IMR-90 (cell line): Measurements from ENCODE around the gene TFAP2A. TPM values are rescaled to one million over a fixed set of nuclear protein-coding genes. Genes with fewer than 3 reads are reported as not detected.

Source experiments
- ATAC-seq: fragments of 200-7000 bp; cut with Tn5 transposase; 2 replicates; pipeline ENCODE4 v1.9.1; 2020; ENCODE audit warnings: low read depth, mild to moderate bottlenecking, moderate library complexity
- BruUV-seq: library from RNA; stranded (reverse); fragments of 400-500 nt; replicated peaks from 2 replicates; lab custom pipeline; 2021; lab: Mats Ljungman, UMichigan
- CTCF ChIA-PET: fragments of 300-600 bp; formaldehyde crosslinking; extraction: SDS; loops from one replicate; lab custom pipeline; 2021; ENCODE audit warnings: antibody characterized with exemption; lab: Yijun Ruan, JAX
- POLR2A ChIA-PET: fragments of 300-600 bp; sonication (Branson Sonifier 250); formaldehyde crosslinking; loops from one replicate; lab custom pipeline; 2022; ENCODE audit warnings: antibody characterized with exemption; ENCODE audit not compliant: unreplicated experiment; lab: Charles Lee
- DNase-seq: peaks from one replicate; pipeline ENCODE4 v3.0.0; 2013
- H2AFZ ChIP-seq: replicated peaks from 2 replicates; pipeline ENCODE3; 2013; ENCODE audit warnings: low read length, mild to moderate bottlenecking; ENCODE audit not compliant: poor library complexity
- H2AK5ac ChIP-seq: 2 replicates; pipeline ENCODE4 v1.6.1; 2013; ENCODE audit warnings: low read depth, low read length, inconsistent platforms
- H2AK9ac ChIP-seq: replicated peaks from 2 replicates; pipeline ENCODE3; 2013; ENCODE audit warnings: mild to moderate bottlenecking, low read depth, low read length, moderate library complexity; ENCODE audit not compliant: poor library complexity
- H2BK120ac ChIP-seq: 2 replicates; pipeline ENCODE4 v1.6.1; 2013; ENCODE audit warnings: low read depth, low read length, inconsistent platforms
- H2BK15ac ChIP-seq: 3 replicates; pipeline ENCODE4 v1.6.1; 2013; ENCODE audit warnings: low read depth, low read length, inconsistent platforms
- H2BK20ac ChIP-seq: 2 replicates; pipeline ENCODE4 v1.6.1; 2013; ENCODE audit warnings: low read depth, mild to moderate bottlenecking, inconsistent platforms, low read length, moderate library complexity
- H2BK5ac ChIP-seq: 2 replicates; pipeline ENCODE4 v1.6.1; 2013; ENCODE audit warnings: mild to moderate bottlenecking, low read depth, low read length, inconsistent platforms; ENCODE audit not compliant: poor library complexity, severe bottlenecking
- H3K14ac ChIP-seq: replicated peaks from 2 replicates; pipeline ENCODE4 v1.6.1; 2013; ENCODE audit warnings: low read depth, low read length, inconsistent platforms
- H3K18ac ChIP-seq: 2 replicates; pipeline ENCODE4 v1.6.1; 2013; ENCODE audit warnings: low read depth, low read length, control low read depth
- H3K23ac ChIP-seq: 2 replicates; pipeline ENCODE4 v1.6.1; 2013; ENCODE audit warnings: low read depth, low read length, inconsistent platforms
- H3K27ac ChIP-seq: 2 replicates; pipeline ENCODE4 v1.5.1; 2013; ENCODE audit warnings: mild to moderate bottlenecking, control low read depth, low read length; ENCODE audit not compliant: insufficient read depth
- H3K27me3 ChIP-seq: 2 replicates; pipeline ENCODE4 v1.6.1; 2013; ENCODE audit warnings: low read length; ENCODE audit not compliant: control insufficient read depth, insufficient read depth
- H3K36me3 ChIP-seq: 2 replicates; pipeline ENCODE4 v1.6.1; 2013; ENCODE audit warnings: low read length, mixed read lengths; ENCODE audit not compliant: control insufficient read depth, insufficient read depth
- H3K4ac ChIP-seq: 2 replicates; pipeline ENCODE4 v1.6.1; 2013; ENCODE audit warnings: low read depth, low read length, inconsistent platforms
- H3K4me1 ChIP-seq: 2 replicates; pipeline ENCODE4 v1.6.1; 2013; ENCODE audit warnings: low read length, mixed read lengths; ENCODE audit not compliant: control insufficient read depth, insufficient read depth
- H3K4me2 ChIP-seq: 2 replicates; pipeline ENCODE4 v1.6.1; 2013; ENCODE audit warnings: low read depth, mild to moderate bottlenecking, control low read depth, low read length, moderate library complexity
- H3K4me3 ChIP-seq: 2 replicates; pipeline ENCODE4 v1.5.1; 2013; ENCODE audit warnings: low read depth, mild to moderate bottlenecking, control low read depth, low read length, moderate library complexity; ENCODE audit not compliant: insufficient read depth
- H3K56ac ChIP-seq: 2 replicates; pipeline ENCODE4 v1.6.1; 2013; ENCODE audit warnings: low read length, inconsistent platforms; ENCODE audit not compliant: insufficient read depth; ENCODE audit errors: extremely low read depth
- H3K79me1 ChIP-seq, 2 experiments: 2 replicates each; pipeline ENCODE4 v1.6.1; 2013; ENCODE audit warnings: low read length in 2 of 2, inconsistent platforms in 1 of 2, low read depth in 1 of 2
- H3K9ac ChIP-seq: 2 replicates; pipeline ENCODE4 v1.6.1; 2013; ENCODE audit warnings: low read depth, low read length, control low read depth
- H3K9me1 ChIP-seq: 2 replicates; pipeline ENCODE4 v1.6.1; 2013; ENCODE audit warnings: low read length, inconsistent platforms; ENCODE audit not compliant: insufficient read depth
- H3K9me3 ChIP-seq: 2 replicates; pipeline ENCODE4 v1.6.1; 2013; ENCODE audit warnings: low read length; ENCODE audit not compliant: control insufficient read depth, insufficient read depth
- H4K20me1 ChIP-seq: 2 replicates; pipeline ENCODE4 v1.6.1; 2013; ENCODE audit warnings: low read length, inconsistent platforms; ENCODE audit not compliant: insufficient read depth
- H4K5ac ChIP-seq: 2 replicates; pipeline ENCODE4 v1.6.1; 2013; ENCODE audit warnings: mild to moderate bottlenecking, low read depth, low read length, control low read depth
- H4K8ac ChIP-seq, 2 experiments: 2 replicates each; pipeline ENCODE4 v1.6.1; 2013; ENCODE audit warnings: low read depth in 2 of 2, low read length in 2 of 2, control low read depth in 1 of 2, inconsistent platforms in 1 of 2
- H4K91ac ChIP-seq: 2 replicates; pipeline ENCODE4 v1.6.1; 2013; ENCODE audit warnings: low read depth, low read length, inconsistent platforms; ENCODE audit not compliant: insufficient read depth
- SMC3 ChIP-seq: fragments of 150-350 bp; IDR thresholded peaks from 2 replicates; pipeline ENCODE4 v1.6.1; 2016; ENCODE audit warnings: low read depth, mild to moderate bottlenecking, antibody characterized with exemption, low read length, moderate library complexity
- whole genome bisulfite sequencing, 2 experiments: methylation state at CpG; one replicate each; pipeline versions ENCODE4 v1.1.5 to v1.1.7; 2013; ENCODE audit warnings: missing lambda C conversion rate in 2 of 2; ENCODE audit not compliant: insufficient read length in 1 of 2; ENCODE audit errors: extremely low coverage in 2 of 2; 5-methylcytosine and 5-hydroxymethylcytosine counted together
- dilution Hi-C: fragments of 300-500 bp; cut with HindIII; formaldehyde crosslinking; loops from one replicate; pipeline ENCODE4 v1.14.3; 2018; ENCODE audit warnings: low sequenced_read_pairs; ENCODE audit not compliant: unreplicated experiment
- in situ Hi-C: fragments of 300-500 bp; cut with MboI; formaldehyde crosslinking; loops from 3 replicates; pipeline ENCODE4 v1.14.3; 2019; ENCODE audit warnings: low sequenced_read_pairs, inconsistent platforms, mixed read lengths
- intact Hi-C: fragments of 100-400 bp; cut with micrococcal nuclease; formaldehyde crosslinking; loops from 2 replicates; pipeline ENCODE4 v1.10.0; 2022
- polyA plus RNA-seq, 3 experiments: library from polyadenylated mRNA; depleted of rRNA; stranded (reverse); fragments of >200 nt; gene quantifications; 2 replicates each; pipeline ENCODE4 v1.2.3, GENCODE V29; 2012; ENCODE audit warnings: low replicate concordance in 1 of 3
- total RNA-seq: library from RNA; depleted of rRNA; stranded (reverse); fragments of >200 nt; gene quantifications from 2 replicates; pipeline ENCODE4 v1.2.3, GENCODE V29; 2012

The TFAP2A gene
- total and polyA plus RNA-seq, 2 of the 4 experiments (the other 2 are of a cell fraction): 0.72 to 7.1 TPM

DNA sequence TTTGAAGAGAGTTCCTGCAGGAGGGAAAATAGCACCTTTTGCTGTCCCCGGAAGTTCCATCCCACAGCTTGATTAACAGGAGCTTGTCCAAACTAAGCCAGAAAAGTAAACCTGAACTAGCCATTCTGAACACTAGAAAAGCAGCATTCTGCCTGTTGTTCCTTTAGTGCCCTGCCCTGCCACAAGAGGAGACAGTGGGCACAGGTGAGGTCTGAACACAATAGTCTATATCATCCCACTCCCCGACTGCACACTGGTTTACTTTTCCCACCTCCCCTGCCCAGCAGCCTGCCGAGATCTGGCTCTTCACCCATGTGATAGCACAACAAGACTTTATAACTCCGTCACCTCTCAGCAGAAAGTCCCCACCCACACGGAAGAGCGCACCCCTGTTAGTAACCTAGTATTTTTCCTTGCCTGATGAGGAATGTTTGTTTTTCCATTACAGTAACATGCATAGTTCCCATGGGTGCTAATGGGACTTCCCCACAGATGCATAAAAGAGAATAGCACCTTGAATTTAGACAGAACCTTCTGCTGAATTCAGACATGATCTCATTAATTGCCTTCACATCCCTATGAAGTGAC lies 59.7 kb downstream of the TFAP2A start:
- no peak for TF ChIP-seq SMC3
- intact Hi-C loops (no loop called here), in situ Hi-C loops (no loop called here), dilution Hi-C loops (no loop called here)
- WGBS, 2 experiments: 50% methylated on average over 2 of the region's 6 CpGs; no CpG with 5 or more reads in 1 of the 2 experiments
- Histone ChIP-seq H3K27ac (no peak overlapping the region), H4K5ac (no peak overlapping the region), H4K20me1 (no peaks in the 10 kb centered on the region), H4K91ac (no peak overlapping the region), H2BK15ac (no peak overlapping the region), H3K56ac (no peak overlapping the region), H2BK120ac (no peak overlapping the region), H3K4ac (no peak overlapping the region), H3K9ac (no peak overlapping the region), H3K4me3 (no peak overlapping the region), H2BK20ac (no peak overlapping the region), H2AFZ (no peak overlapping the region), H3K9me1 (no peaks in the 10 kb centered on the region), H3K18ac (no peak overlapping the region), H3K14ac (no peak overlapping the region), H2BK5ac (no peak overlapping the region), H2AK9ac (no peak overlapping the region), H3K27me3 (no peaks in the 10 kb centered on the region), H3K23ac (no peak overlapping the region), H2AK5ac (no peak overlapping the region), H3K4me2 (no peak overlapping the region), H3K9me3 (peaks cover 10% of the 10 kb centered on the region), H3K79me1 (no peaks in the 10 kb centered on the region), H3K36me3 (no peaks in the 10 kb centered on the region), H4K8ac (no peak overlapping the region), H3K4me1 (no peaks in the 10 kb centered on the region)
- POLR2A ChIA-PET: no interaction called here
- CTCF ChIA-PET: no interaction called here
- no TSS peak for BruUV-seq
- ATAC-seq (no peak), DNase-seq (no peak)
